NT2/D1 (cell line): ENCODE measurements around the gene CACNA2D3.

Source experiments
- SUZ12 ChIP-seq: IDR thresholded peaks from 2 replicates; pipeline ENCODE4 v1.6.1; 2011; ENCODE audit not compliant: insufficient read length, insufficient read depth; ENCODE audit errors: extremely low read depth
- YY1 ChIP-seq: IDR thresholded peaks from 2 replicates; pipeline ENCODE4 v1.6.1; 2011; ENCODE audit not compliant: insufficient read length, insufficient read depth
- ZNF274 ChIP-seq: IDR thresholded peaks from 2 replicates; pipeline ENCODE4 v1.6.1; 2011; ENCODE audit warnings: mild to moderate bottlenecking, low read depth, low read length

- no peak for TF ChIP-seq ZNF274
- no peak for TF ChIP-seq YY1
- TF ChIP-seq SUZ12, result no peak
Measured at GRCh38 chr3:54126551-54126950, 4.2 kb downstream of the CACNA2D3 start.
